Right lobe of liver (tissue), 4 donors: ENCODE measurements around the gene LRRC1.

Experiments used
- POLR2A ChIP-seq: fragments of 450-650 bp; IDR thresholded peaks from one replicate; pipeline ENCODE4 v1.6.1; 2017; ENCODE audit warnings: antibody characterized with exemption, mild to moderate bottlenecking
- TF ChIP-seq, protein P1 (sequence below), 4 donors: fragments of 200-600 bp in 3 of 4; fragments of 450-650 bp in 1 of 4; IDR thresholded peaks; one replicate each; pipeline versions ENCODE4 v1.5.1 to v1.8.0; 2016 to 2022; ENCODE audit warnings: antibody characterized with exemption in 4 of 4, mild to moderate bottlenecking in 2 of 4
- donor health status: DM: no; HTN: no; CAD: no.
- donor health status: DM: no; HTN: no; CAD: no.
- donor health status: DM: no; HTN: yes; CAD: no.

DNA sequence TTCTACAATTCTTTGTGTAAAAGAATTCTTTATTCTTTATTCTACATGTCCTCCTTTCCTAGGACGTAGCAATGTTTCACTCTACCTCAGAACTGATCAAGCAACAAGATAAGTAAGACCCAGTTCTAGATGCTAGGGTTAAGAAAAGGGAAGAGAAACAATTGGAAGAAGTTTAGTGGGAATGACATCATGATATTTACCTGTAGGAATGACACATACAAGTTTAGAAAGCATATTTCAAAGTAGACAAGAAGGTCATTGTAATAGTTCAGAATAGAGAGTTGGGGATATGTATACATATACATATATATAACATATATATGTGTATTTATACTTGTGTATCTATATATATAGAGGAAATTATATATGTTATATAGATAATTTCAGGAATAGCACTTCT is 43.4 kb upstream of the LRRC1 start:
- TF ChIP-seq POLR2A, result no peak
- TF ChIP-seq, protein P1, sequence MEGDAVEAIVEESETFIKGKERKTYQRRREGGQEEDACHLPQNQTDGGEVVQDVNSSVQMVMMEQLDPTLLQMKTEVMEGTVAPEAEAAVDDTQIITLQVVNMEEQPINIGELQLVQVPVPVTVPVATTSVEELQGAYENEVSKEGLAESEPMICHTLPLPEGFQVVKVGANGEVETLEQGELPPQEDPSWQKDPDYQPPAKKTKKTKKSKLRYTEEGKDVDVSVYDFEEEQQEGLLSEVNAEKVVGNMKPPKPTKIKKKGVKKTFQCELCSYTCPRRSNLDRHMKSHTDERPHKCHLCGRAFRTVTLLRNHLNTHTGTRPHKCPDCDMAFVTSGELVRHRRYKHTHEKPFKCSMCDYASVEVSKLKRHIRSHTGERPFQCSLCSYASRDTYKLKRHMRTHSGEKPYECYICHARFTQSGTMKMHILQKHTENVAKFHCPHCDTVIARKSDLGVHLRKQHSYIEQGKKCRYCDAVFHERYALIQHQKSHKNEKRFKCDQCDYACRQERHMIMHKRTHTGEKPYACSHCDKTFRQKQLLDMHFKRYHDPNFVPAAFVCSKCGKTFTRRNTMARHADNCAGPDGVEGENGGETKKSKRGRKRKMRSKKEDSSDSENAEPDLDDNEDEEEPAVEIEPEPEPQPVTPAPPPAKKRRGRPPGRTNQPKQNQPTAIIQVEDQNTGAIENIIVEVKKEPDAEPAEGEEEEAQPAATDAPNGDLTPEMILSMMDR (IDR thresholded peaks at IDR 0.05), result no peak
